Cardiac muscle cell (in vitro differentiated cells and primary cell): Measurements from ENCODE around the gene BICD1. TPM values are rescaled to one million over a fixed set of nuclear protein-coding genes. Genes with fewer than 3 reads are reported as not detected.

Source experiments
- DNase-seq, 2 donors: peaks; one replicate each; pipeline versions ENCODE4 v3.0.0 to v3.0.0-alpha.2; 2010 to 2017; ENCODE audit warnings: low read depth in 1 of 2, low spot score in 1 of 2
- H3K27ac ChIP-seq: fragments of 200-600 bp; sonication (generic); 2 replicates; pipeline ENCODE4 v1.5.1; 2016
- H3K27me3 ChIP-seq: fragments of 200-600 bp; sonication (generic); 2 replicates; pipeline ENCODE4 v1.6.0; 2016; ENCODE audit warnings: control low read depth
- H3K36me3 ChIP-seq: fragments of 200-600 bp; sonication (generic); 2 replicates; pipeline ENCODE4 v1.5.1; 2016; ENCODE audit warnings: control low read depth
- H3K4me1 ChIP-seq: fragments of 200-600 bp; sonication (generic); 2 replicates; pipeline ENCODE4 v1.8.1; 2017; ENCODE audit warnings: low read depth, mild to moderate bottlenecking, mixed run types
- H3K4me3 ChIP-seq: fragments of 200-600 bp; sonication (generic); 2 replicates; pipeline ENCODE4 v1.5.1; 2016; ENCODE audit warnings: mild to moderate bottlenecking
- H3K9me3 ChIP-seq: fragments of 200-600 bp; sonication (generic); 2 replicates; pipeline ENCODE4 v1.5.1; 2017; ENCODE audit warnings: low read depth, mild to moderate bottlenecking, control low read depth
- polyA plus RNA-seq: library from polyadenylated mRNA; unstranded; fragments of >200 nt; fragmentation: Nextera tagmentation; extraction: Ambion mirVana; gene quantifications from 2 replicates; pipeline ENCODE4 v1.2.1, GENCODE V29; 2016
- total RNA-seq: library from RNA; depleted of rRNA; stranded (reverse); fragments of >200 nt; gene quantifications from 2 replicates; pipeline ENCODE4 v1.2.3, GENCODE V29; 2016
- TF ChIP-seq, protein P1 (sequence below): IDR thresholded peaks from 2 replicates; pipeline ENCODE4 v1.5.1; 2012; ENCODE audit warnings: low read depth, mild to moderate bottlenecking, low read length

The BICD1 gene
- total and polyA plus RNA-seq, 2 experiments from 2014 or later: 13.3 to 16.6 TPM

DNA sequence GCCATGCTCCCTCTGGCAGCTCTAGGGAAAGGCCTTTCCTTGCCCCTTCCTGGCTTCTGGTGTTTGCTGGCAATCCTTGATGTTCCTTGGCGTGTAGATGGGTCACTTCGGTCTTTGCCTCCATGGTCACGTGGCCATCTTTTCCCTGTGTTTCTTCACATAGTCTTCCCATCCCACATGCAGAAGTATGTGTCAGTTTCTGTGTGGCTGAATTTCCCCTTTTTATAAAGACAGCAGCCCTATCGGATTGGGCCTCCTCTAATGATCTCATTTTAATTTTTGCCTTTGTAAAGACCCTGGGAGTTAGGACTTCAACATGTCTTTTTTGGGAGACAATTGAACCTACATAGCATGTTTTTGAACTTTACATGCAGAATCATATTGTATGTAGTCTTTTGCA, 185.5 kb downstream of the BICD1 start:
- TF ChIP-seq, protein P1, sequence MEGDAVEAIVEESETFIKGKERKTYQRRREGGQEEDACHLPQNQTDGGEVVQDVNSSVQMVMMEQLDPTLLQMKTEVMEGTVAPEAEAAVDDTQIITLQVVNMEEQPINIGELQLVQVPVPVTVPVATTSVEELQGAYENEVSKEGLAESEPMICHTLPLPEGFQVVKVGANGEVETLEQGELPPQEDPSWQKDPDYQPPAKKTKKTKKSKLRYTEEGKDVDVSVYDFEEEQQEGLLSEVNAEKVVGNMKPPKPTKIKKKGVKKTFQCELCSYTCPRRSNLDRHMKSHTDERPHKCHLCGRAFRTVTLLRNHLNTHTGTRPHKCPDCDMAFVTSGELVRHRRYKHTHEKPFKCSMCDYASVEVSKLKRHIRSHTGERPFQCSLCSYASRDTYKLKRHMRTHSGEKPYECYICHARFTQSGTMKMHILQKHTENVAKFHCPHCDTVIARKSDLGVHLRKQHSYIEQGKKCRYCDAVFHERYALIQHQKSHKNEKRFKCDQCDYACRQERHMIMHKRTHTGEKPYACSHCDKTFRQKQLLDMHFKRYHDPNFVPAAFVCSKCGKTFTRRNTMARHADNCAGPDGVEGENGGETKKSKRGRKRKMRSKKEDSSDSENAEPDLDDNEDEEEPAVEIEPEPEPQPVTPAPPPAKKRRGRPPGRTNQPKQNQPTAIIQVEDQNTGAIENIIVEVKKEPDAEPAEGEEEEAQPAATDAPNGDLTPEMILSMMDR: no peak

DNA sequence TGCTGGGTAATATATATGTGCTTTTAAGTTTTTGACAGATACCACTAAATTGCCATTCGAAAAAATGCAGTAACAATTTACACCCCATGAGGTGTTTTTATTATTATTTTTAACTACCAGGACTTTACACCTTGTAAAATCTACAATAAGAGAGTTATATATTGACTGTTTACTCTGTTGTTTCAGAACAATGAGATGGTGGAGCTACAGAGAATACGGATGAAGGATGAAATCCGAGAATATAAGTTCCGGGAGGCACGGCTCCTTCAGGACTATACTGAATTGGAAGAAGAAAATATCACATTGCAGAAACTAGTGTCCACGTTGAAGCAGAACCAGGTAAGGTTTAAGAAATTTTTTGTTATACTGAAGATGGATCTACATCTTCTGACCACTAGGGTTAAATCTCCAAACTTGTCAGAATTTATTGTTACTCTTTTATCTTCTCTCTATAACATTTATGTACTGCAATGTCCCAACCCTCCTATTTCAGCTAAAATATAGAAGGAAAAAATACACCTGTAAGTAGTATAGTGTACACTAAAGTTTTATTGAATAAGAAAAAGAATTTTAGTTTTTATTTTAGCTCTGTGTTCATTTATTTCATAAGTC, 187.3 kb downstream of the BICD1 start:
- peaks cover 12% of the 10 kb centered on the region for H3K4me1 ChIP-seq
- H3K27me3 ChIP-seq: no peaks in the 10 kb centered on the region
- H3K36me3 ChIP-seq: no peaks in the 10 kb centered on the region
- H3K27ac ChIP-seq: no peak overlapping the region
- H3K4me3 ChIP-seq: no peak overlapping the region
- H3K9me3 ChIP-seq: no peaks in the 10 kb centered on the region
- TF ChIP-seq, protein P1: no peak
- DNase-seq: no peak

More for the DNA sequence above, 185.5 kb downstream of the BICD1 start:
- Histone ChIP-seq H3K27me3 (no peaks in the 10 kb centered on the region), H3K36me3 (no peaks in the 10 kb centered on the region), H3K9me3 (no peaks in the 10 kb centered on the region), H3K4me3 (no peak overlapping the region), H3K27ac (no peak overlapping the region), H3K4me1 (peaks cover 12% of the 10 kb centered on the region)
- no peak for DNase-seq

DNA sequence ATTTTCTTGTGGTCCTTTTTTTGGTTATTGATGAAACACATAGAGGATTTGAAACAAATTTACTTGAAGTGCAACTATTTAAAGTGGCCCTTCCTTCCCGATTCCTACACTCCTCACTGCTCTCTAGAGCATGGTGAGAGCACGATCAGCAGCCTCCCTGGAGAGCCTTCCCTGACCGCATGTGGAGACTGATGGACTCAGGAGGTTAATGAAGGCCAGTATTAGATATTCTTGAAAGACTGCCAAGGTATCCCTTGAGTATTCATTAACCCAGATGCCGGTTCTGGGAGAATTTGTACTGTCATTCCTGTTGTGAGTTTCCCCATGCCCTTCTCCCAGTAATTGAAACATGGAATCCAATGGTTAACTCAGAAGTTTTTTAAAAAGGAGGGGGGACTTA, 189.9 kb downstream of the BICD1 start:
- H3K27me3 ChIP-seq: no peaks in the 10 kb centered on the region
- TF ChIP-seq, protein P1: no peak

DNA sequence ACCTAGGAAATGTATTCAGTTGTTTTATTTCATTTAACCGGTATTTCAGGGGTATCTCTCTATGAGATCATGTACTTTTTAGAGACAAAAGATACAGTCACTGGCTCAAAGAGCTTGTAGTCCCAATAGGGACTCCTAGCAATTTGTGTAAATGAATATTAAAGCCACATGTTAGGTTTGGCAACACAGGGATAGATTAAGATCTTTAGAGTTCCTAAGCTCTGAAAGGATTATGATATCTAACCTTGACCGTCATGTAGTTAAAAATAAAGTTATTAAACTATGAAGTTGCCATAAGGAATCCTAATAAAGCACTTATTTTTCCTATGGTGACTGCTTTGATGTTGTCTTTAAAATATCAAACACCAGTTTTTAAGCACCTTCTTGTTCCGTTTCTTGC, 192.3 kb downstream of the BICD1 start:
- Histone ChIP-seq H3K36me3 (no peaks in the 10 kb centered on the region), H3K4me1 (no peaks in the 10 kb centered on the region), H3K9me3 (no peaks in the 10 kb centered on the region), H3K27me3 (no peaks in the 10 kb centered on the region), H3K27ac (no peak overlapping the region), H3K4me3 (no peak overlapping the region)
- TF ChIP-seq, protein P1: no peak
- no peak for DNase-seq

More for the DNA sequence above, 189.9 kb downstream of the BICD1 start:
- peak in 1 of 2 donors; percentile 10 for DNase-seq
- Histone ChIP-seq H3K27ac (no peak overlapping the region), H3K4me1 (no peaks in the 10 kb centered on the region), H3K9me3 (no peaks in the 10 kb centered on the region), H3K36me3 (no peaks in the 10 kb centered on the region), H3K4me3 (no peak overlapping the region)

DNA sequence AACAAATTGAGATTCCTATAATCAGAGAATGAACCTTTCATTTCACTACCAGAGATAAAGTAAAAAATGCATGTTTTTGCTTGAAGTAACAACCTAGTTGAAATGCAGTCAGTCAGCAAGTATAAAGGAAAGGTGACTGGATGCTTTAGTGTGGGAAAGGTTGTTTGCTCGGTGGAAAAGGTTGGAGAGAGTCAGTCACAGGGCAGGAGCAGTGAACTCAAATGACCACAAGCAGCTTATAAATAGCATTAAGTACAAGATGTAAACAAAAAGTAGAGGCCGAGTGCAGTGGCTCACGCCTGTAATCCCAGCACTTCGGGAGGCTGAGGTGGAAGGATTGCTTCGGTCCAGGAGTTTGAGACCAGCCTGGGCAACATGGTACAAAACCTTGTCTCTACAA, 194.6 kb downstream of the BICD1 start:
- Histone ChIP-seq H3K27me3 (no peaks in the 10 kb centered on the region), H3K36me3 (no peaks in the 10 kb centered on the region), H3K4me1 (no peaks in the 10 kb centered on the region), H3K27ac (no peak overlapping the region), H3K9me3 (no peaks in the 10 kb centered on the region), H3K4me3 (no peak overlapping the region)
- TF ChIP-seq, protein P1: no peak
- no peak for DNase-seq
